ENCODE measurements around the gene GH2.
"Not testable (repeated sequence)": the region's sequence is repeated elsewhere in the genome, so short reads cannot be mapped to it uniquely, and the experiment has no call there.

GH2 gene

GRCh38 chr17:63927464-63928171 is 45.9 kb upstream of the GH2 start:
- CTCF ChIA-PET: interaction anchor here (1.0 to 8.6 kb wide), 9 partner anchors 9 to 204 kb away, joined by 3 to 121 read pairs (median 5); partner anchors contain the start of gene GH1

GRCh38 chr17:63926164-63926563 is 44.4 kb upstream of the GH2 start:
- ChIA-PET POLR2A (no interaction called here), CTCF (interaction anchor here (0.6 to 4.3 kb wide), 6 partner anchors 15 to 246 kb away, joined by 3 to 33 read pairs (median 6); partner anchors contain the start of gene CSHL1)
- TF ChIP-seq CTCF (IDR thresholded peaks at IDR 0.05; ENCODE audit: control extremely low read depth, extremely low read depth, low read depth, missing control alignments): no peak
- no peak for DNase-seq (ENCODE audit: extremely low spot score)

More at GRCh38 chr17:63927464-63928171, 45.9 kb upstream of the GH2 start:
- no peak for TF ChIP-seq CTCF (IDR thresholded peaks at IDR 0.05; ENCODE audit: control extremely low read depth, extremely low read depth, low read depth, missing control alignments)
- no peak for DNase-seq (ENCODE audit: extremely low spot score)
- POLR2A ChIA-PET: interaction anchor here (0.6 to 1.0 kb wide), 3 partner anchors 12 to 203 kb away, joined by 3 to 4 read pairs (median 3); no protein-coding TSS in a partner anchor

GRCh38 chr17:63925615-63926014 is 43.9 kb upstream of the GH2 start:
- ChIA-PET POLR2A (interaction anchor here (0.6 kb wide), 1 partner anchor 11 kb away, joined by 4 read pairs; no protein-coding TSS in a partner anchor), CTCF (interaction anchor here (0.6 to 4.3 kb wide), 7 partner anchors 14 to 246 kb away, joined by 3 to 33 read pairs (median 5); partner anchors contain the start of gene CSHL1)
- no peak for DNase-seq (ENCODE audit: extremely low spot score)
- no peak for TF ChIP-seq CTCF (IDR thresholded peaks at IDR 0.05; ENCODE audit: control extremely low read depth, extremely low read depth, low read depth, missing control alignments)

GRCh38 chr17:63922402-63922801 is 40.7 kb upstream of the GH2 start:
- ChIA-PET POLR2A (interaction anchor here (1.2 kb wide), 1 partner anchor 24 kb away, joined by 5 read pairs; no protein-coding TSS in a partner anchor), CTCF (interaction anchor here (0.6 to 12.9 kb wide), 4 partner anchors 17 to 211 kb away, joined by 3 to 207 read pairs (median 4); no protein-coding TSS in a partner anchor)
- DNase-seq (ENCODE audit: extremely low spot score): not testable (repeated sequence)

- CTCF ChIA-PET: interaction anchor here (0.7 to 12.9 kb wide), 11 partner anchors 9 to 357 kb away, joined by 3 to 207 read pairs (median 15); partner anchors contain the start of genes CD79B, CSHL1 and ERN1
- POLR2A ChIA-PET: not testable (repeated sequence)
- DNase-seq (ENCODE audit: extremely low spot score): peak; percentile 21
Observed at GRCh38 chr17:63920779-63921178, 39.0 kb upstream of the GH2 start.

GRCh38 chr17:63920050-63920449 is 38.3 kb upstream of the GH2 start:
- CTCF ChIA-PET: interaction anchor here (0.7 to 12.9 kb wide), 47 partner anchors 9 to 357 kb away, joined by 3 to 207 read pairs (median 5); partner anchors contain the start of genes CD79B, CSHL1, ERN1 and ICAM2
- POLR2A ChIA-PET: interaction anchor here (0.7 to 1.3 kb wide), 2 partner anchors 26 to 596 kb away, joined by 7 to 11 read pairs; no protein-coding TSS in a partner anchor
- not testable (repeated sequence) for DNase-seq (ENCODE audit: extremely low spot score)

GRCh38 chr17:63919311-63919723 is 37.6 kb upstream of the GH2 start:
- POLR2A ChIA-PET: interaction anchor here (0.7 to 1.3 kb wide), 2 partner anchors 27 to 597 kb away, joined by 7 to 11 read pairs; no protein-coding TSS in a partner anchor
- DNase-seq (ENCODE audit: extremely low spot score): peak; percentile 85
- peak; percentile 89 for TF ChIP-seq CTCF (IDR thresholded peaks at IDR 0.05; ENCODE audit: control extremely low read depth, extremely low read depth, low read depth, missing control alignments)

GRCh38 chr17:63918789-63919305 is 37.1 kb upstream of the GH2 start, which contains the start of gene GH1:
Gene GH1 (minus strand): TSS chr17:63918839. CDS start chr17:63918776, 63 bp downstream.
- POLR2A ChIA-PET: interaction anchor here (1.3 kb wide), 1 partner anchor 28 kb away, joined by 11 read pairs; no protein-coding TSS in a partner anchor
- DNase-seq (ENCODE audit: extremely low spot score): not testable (repeated sequence)
- CTCF ChIA-PET: interaction anchor here (0.8 to 12.9 kb wide), 55 partner anchors 8 to 680 kb away, joined by 3 to 207 read pairs (median 5); partner anchors contain the start of genes CD79B, CSHL1, ERN1 and ICAM2

More at GRCh38 chr17:63919311-63919723, 37.6 kb upstream of the GH2 start:
- CTCF ChIA-PET: interaction anchor here (0.8 to 12.9 kb wide), 55 partner anchors 8 to 680 kb away, joined by 3 to 207 read pairs (median 5); partner anchors contain the start of genes CD79B, CSHL1, ERN1 and ICAM2
